Measurements from ENCODE around the gene LMO1.

DNA sequence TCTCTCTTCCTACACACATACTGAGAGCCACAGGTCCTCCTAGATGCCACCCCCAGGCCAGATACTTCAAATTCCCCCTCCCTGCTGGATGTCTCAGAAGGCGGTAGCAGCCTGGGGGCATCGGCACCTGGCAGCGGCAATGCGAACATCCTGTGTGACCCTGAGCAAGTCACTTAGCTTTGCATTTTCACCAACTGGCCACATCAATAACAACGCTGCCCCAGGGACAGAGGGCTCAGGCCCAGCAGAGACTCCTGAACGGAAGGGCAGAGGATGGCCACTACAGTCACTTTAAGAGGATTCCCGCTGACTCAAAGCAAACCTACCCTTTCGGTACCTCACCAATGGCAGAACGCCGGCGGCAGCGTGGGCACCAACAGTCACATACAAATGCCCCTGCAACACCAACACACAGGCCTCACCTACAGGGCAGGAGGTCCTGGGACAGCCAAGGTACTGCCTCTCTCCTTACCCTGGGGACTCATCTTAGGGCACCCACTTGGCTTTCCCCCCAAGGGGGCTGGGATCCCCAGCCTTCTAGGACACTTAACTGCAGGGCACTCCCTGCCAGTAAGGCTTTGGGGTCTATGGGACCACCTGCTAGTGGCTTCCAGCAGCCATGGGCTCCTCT lies 1.6 kb downstream of the LMO1 start:
- TF ChIP-seq, protein P1, sequence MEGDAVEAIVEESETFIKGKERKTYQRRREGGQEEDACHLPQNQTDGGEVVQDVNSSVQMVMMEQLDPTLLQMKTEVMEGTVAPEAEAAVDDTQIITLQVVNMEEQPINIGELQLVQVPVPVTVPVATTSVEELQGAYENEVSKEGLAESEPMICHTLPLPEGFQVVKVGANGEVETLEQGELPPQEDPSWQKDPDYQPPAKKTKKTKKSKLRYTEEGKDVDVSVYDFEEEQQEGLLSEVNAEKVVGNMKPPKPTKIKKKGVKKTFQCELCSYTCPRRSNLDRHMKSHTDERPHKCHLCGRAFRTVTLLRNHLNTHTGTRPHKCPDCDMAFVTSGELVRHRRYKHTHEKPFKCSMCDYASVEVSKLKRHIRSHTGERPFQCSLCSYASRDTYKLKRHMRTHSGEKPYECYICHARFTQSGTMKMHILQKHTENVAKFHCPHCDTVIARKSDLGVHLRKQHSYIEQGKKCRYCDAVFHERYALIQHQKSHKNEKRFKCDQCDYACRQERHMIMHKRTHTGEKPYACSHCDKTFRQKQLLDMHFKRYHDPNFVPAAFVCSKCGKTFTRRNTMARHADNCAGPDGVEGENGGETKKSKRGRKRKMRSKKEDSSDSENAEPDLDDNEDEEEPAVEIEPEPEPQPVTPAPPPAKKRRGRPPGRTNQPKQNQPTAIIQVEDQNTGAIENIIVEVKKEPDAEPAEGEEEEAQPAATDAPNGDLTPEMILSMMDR (conservative IDR thresholded peaks at IDR 0.05): no peak
- no peak for TF ChIP-seq EZH2 (IDR thresholded peaks at IDR 0.05; ENCODE audit: low read depth)

All from PC-9 (cell line).